GM20000 (cell line): ENCODE data around the gene UTP15.

Source experiments
- DNase-seq: peaks from one replicate; pipeline ENCODE4 v3.0.0; 2012; ENCODE audit warnings: low spot score
- TF ChIP-seq, protein P1 (sequence below): IDR thresholded peaks from 2 replicates; pipeline ENCODE4 v1.5.1; 2012; ENCODE audit warnings: mild to moderate bottlenecking, control low read depth; ENCODE audit errors: extremely low read depth, missing control alignments

Gene UTP15

DNA sequence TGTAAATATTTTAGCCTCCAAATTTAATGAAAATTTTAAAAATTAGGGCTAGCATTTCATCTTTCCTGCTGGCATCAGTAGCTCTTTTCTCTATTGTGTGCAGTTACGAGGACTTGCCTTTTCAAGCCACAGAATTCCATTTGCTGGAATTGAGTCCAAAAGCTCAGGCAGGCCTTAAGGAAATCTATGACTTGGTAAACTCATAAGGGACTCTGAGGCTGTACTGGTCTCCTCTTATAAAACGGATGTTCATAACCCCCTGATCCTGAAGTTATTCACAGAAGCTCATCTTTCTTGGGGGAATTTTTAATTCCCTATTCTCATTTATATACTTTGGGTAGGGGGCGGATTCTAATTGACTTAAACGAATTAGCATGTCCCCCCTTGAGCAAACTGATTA is 23.5 kb upstream of the UTP15 start:
- TF ChIP-seq, protein P1, sequence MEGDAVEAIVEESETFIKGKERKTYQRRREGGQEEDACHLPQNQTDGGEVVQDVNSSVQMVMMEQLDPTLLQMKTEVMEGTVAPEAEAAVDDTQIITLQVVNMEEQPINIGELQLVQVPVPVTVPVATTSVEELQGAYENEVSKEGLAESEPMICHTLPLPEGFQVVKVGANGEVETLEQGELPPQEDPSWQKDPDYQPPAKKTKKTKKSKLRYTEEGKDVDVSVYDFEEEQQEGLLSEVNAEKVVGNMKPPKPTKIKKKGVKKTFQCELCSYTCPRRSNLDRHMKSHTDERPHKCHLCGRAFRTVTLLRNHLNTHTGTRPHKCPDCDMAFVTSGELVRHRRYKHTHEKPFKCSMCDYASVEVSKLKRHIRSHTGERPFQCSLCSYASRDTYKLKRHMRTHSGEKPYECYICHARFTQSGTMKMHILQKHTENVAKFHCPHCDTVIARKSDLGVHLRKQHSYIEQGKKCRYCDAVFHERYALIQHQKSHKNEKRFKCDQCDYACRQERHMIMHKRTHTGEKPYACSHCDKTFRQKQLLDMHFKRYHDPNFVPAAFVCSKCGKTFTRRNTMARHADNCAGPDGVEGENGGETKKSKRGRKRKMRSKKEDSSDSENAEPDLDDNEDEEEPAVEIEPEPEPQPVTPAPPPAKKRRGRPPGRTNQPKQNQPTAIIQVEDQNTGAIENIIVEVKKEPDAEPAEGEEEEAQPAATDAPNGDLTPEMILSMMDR: no peak
- no peak for DNase-seq

DNA sequence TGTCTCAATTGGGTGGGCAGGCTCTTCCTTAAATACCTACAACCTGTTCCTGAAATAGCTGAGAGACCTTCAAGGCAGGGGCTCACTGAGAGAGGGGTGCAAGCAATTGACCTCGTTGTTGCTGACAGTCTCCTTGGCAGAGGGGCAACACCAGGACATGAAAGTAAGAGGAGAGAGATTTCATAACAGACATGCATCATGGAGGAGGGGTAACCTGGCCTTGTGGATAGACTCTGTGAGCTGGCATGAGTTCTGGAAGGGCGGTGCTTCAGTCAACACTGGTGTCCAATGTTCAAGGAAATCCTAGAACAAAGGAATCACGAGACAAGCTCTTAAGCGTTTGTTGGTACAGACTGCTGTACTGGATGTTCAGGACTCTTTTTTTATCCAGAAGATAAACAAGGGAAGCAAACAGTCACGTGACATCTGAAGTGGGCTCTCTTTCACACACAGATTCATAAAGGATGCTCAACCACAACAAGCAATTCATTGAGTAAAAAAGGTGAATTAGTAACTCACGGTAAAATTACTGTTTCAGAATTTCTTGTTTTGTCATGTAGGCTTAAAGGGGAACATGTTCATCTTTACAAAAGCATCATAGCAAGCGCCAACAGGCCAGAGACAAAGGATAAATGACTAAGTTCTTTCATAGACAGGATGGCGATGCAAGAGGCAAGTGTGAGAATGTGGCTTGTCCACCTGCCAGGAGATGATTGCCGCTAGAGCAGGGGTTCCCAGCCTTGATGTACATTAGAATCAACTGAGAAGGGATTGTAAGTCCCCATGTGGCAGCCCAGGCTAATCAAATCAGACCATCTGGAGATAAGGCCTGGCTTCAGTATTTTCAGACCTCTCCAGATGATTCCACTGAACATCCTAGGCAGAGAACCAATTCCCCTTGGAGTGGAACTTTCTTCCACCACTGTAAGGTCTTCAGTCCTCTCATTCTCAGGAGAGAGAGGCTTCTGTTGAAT is 20.8 kb upstream of the UTP15 start:
- TF ChIP-seq, protein P1: no peak
- DNase-seq: no peak

DNA sequence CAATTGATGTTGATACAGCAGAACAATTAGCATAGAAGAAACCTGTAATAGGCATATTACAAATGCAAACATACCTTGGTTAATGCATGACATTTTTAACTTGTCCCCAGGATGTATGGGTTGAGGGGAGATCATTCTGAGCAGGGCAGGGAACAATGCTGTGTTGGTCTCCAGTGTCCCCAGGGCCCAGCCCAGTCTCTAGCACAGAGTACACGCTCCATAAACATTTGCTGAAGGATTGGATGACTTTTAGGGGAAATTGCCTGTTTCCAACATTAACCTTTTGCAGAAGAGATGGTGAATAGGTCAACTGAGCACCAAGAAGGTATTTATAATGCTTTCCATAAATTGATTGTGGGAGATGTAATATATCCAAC is 20.2 kb upstream of the UTP15 start:
- TF ChIP-seq, protein P1: no peak
- no peak for DNase-seq

DNA sequence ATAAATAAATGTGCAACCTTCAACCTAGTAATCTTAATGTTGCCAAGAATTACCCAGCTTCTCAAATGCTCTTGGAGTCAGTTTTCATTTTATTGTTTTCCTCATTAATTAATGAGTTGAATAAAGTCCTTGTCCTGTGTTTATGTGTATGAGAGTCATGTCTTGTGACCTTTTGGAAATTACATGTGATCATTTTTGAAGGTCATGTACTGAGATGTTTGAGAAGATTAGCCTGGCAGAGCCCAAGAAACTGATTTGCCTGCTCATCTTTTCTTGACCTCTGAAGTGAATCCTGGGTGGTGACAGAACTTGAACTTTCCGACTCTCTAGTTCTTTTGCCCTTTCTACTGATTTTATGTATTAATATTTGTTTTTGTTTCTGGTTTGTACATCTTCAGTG is 15.5 kb upstream of the UTP15 start:
- no peak for DNase-seq
- TF ChIP-seq, protein P1: no peak

DNA sequence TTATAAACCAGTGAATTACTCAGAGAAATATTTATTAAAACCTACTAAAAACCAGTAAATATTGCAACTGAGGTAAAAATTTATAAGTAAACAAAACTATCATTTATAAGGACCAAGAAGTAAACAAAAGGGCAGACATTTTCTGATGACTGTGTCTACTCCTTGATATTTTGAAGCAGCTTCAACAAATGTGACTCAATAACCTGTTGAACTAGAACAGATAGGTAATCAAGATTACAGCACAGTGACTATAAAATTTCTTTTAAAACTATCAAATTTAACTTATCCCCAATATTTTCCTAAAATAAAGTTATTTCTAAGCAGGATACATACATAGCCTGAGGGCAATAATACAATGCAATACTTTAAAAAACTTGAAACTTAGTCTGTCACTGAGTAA is 12.9 kb upstream of the UTP15 start:
- TF ChIP-seq, protein P1: no peak
- no peak for DNase-seq

DNA sequence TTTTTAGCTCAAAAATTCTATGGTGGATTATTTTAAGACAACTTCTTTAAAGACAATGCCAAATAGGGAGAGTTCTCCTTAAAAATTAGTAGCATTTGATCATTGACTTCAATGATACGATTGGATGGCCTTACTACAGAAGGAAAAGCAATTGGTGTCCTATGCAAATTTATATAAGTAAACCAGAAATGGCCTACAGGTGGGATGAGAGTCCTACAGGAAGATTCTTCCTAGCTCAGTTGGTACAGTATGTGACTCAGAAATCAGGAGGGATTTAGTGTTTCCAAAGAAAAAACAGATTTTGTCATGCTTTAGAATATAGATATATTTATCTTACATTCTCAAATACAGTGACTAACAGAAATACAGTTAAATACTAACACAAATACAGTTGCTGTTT is 6.6 kb upstream of the UTP15 start:
- TF ChIP-seq, protein P1: no peak
- no peak for DNase-seq

DNA sequence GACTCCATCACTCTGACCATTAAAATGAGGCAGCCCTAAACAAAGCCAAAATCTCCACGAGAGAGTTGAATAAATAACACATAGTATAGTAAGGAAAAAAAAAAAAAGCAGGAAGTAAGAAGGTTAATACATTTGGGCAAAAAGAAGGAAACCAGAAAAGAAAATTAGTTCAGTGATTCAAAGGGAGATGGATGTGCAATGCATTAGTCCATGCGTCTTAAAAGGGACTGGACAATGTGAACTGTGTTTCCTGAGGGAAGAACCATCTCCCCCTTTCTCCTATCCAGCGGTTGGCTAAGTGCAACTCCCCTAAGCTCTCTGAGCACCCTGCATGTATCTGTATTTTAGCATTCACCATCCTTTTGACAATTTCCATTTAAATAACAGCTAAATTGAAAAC is 1.5 kb upstream of the UTP15 start:
- TF ChIP-seq, protein P1: no peak
- no peak for DNase-seq
